HL-60 (cell line): ENCODE results near the gene CYP3A7.

Experiments used
- CTCF ChIP-seq: IDR thresholded peaks from one replicate; pipeline ENCODE4 v1.5.1; 2011; ENCODE audit warnings: low read length, control low read depth, inconsistent platforms; ENCODE audit not compliant: insufficient read depth
- GABPA ChIP-seq: IDR thresholded peaks from 2 replicates; pipeline ENCODE4 v1.6.1; 2012; ENCODE audit warnings: low read depth
- POLR2AphosphoS5 ChIP-seq: IDR thresholded peaks from 2 replicates; pipeline ENCODE4 v1.6.1; 2012; ENCODE audit warnings: low read depth
- TF ChIP-seq, protein P1 (sequence below): IDR thresholded peaks from 2 replicates; pipeline ENCODE4 v1.6.1; 2012; ENCODE audit warnings: low read depth; ENCODE audit not compliant: insufficient replicate concordance

GRCh38 chr7:99772565-99772964, 37.6 kb upstream of the CYP3A7 start:
- no peak for TF ChIP-seq CTCF
- TF ChIP-seq, protein P1, sequence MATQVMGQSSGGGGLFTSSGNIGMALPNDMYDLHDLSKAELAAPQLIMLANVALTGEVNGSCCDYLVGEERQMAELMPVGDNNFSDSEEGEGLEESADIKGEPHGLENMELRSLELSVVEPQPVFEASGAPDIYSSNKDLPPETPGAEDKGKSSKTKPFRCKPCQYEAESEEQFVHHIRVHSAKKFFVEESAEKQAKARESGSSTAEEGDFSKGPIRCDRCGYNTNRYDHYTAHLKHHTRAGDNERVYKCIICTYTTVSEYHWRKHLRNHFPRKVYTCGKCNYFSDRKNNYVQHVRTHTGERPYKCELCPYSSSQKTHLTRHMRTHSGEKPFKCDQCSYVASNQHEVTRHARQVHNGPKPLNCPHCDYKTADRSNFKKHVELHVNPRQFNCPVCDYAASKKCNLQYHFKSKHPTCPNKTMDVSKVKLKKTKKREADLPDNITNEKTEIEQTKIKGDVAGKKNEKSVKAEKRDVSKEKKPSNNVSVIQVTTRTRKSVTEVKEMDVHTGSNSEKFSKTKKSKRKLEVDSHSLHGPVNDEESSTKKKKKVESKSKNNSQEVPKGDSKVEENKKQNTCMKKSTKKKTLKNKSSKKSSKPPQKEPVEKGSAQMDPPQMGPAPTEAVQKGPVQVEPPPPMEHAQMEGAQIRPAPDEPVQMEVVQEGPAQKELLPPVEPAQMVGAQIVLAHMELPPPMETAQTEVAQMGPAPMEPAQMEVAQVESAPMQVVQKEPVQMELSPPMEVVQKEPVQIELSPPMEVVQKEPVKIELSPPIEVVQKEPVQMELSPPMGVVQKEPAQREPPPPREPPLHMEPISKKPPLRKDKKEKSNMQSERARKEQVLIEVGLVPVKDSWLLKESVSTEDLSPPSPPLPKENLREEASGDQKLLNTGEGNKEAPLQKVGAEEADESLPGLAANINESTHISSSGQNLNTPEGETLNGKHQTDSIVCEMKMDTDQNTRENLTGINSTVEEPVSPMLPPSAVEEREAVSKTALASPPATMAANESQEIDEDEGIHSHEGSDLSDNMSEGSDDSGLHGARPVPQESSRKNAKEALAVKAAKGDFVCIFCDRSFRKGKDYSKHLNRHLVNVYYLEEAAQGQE, result no peak
- no peak for TF ChIP-seq POLR2AphosphoS5
- TF ChIP-seq GABPA, result no peak
